HG03460 (cell line): ENCODE measurements around the gene CHAF1A.

Experiments used
- ATAC-seq: cut with Tn5 transposase; IDR thresholded peaks from one replicate; pipeline ENCODE4 v1.9.1; 2021; ENCODE audit not compliant: unreplicated experiment

The CHAF1A gene

GRCh38 chr19:4400135-4400936, 2.1 kb upstream of the CHAF1A start, which contains the start of gene SH3GL1:
SH3GL1 (minus strand) TSS chr19:4400547; CDS start chr19:4400368, 179 bp downstream.
- peak; percentile 47 for ATAC-seq

GRCh38 chr19:4401769-4402170, 670 bp upstream of the CHAF1A start:
- ATAC-seq, result no peak

DNA sequence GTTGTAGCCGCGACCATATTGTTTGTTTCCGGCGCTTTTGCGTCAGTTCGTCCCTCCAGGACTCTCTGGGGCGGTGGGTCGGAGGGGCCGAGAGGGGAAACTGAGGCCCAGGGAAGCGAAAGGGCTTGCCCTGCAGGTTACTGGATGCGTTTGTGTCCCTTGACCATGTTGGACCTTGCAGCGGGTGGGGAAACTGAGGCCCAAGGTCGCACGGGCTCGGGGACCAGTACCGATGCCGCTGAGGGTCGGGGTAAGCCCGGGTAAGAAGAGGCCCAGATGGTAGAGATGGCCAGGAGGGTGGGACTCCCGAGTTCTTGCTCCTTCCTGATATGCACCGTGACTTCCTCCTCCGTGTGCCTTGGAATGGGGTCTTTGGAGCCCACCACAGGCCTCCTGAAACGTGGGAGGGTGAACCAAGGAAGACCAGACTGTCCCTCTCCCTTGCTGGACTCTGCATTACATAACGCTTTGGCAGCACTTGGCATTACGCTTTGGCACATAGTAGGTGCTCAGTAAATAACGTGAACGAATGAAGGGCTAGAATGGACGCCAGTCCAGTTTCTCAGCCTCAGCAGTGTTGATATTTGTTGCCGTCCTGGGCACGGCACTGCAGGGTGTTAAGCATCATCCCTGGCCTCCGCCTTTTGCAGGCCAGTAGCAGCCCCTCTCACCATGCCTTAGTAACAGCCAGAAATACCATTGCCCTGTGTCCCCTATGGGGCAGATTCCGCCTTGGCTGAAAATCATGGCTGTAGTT, 743 bp downstream of the CHAF1A start:
- ATAC-seq, result no peak

GRCh38 chr19:4405977-4406376, 3.5 kb downstream of the CHAF1A start:
- no peak for ATAC-seq

DNA sequence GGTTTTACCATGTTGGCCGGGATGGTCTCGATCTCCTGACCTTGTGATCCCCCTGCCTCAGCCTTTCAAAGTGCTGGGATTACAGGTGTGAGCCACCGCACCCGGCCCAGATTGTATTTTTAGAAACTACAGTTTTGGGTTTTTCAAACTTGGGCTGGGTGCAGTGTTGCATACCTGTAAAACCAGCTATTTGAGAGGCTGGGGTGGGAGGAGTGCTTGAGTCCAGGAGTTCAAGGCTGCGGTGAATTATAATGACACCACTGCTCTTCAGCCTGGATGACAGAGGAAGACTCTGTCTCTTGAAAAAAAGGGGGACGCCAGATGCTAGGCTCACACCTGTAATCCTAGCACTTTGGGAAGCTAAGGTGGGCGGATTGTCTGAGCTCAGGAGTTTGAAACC, 4.2 kb downstream of the CHAF1A start:
- no peak for ATAC-seq

- no peak for ATAC-seq
These were observed 6.9 kb downstream of the CHAF1A start for GRCh38 chr19:4409123-4409933.

DNA sequence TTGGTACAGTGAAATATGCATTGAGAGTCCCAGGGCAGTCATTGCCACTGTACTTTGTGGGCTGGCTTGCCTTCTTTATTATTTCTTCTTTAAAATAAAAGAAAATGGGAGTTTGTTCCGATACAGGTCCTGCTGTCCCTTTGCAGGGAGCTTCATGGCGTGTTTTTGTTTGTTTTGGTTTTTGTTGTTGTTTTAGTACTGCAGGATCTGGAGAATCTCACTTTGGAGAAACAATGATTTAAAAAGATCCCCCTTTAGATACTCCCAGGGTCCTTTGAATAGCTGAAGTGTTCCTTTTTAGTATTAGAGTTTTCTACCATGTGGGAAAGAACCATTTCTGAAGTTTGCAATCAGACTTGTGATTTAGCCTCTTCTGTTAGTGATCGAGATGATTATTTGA, 11.1 kb downstream of the CHAF1A start:
- ATAC-seq, result no peak

DNA sequence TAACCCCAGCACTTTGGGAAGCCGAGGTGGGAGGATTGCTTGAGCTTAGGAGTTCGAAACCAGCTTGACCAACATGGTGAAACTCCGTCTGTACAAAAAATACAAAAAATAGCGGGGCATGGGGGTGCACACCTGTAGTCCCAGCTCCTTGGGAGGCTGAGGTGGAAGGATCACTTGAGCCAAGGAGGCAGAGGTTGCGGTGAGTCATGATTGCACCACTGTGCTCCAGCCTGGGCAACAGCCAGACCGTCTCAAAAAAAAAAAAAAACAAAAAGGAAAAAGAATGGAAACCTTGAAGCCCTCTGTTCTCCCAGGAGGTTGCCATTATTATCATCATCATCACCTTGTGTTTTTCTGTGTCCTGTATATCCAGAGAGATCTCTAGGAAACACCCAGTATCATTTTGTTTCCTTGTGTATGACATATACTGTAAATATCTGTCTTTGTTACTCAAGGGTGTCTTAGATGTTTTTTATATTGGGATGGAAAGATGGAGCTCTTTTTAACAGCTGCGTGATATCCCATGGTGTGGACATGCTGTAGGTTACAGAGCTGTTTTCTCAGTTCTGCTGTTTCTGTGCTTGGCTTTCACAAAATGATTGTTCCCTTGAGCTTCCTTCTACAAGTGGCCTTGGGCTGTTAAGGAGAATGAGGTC, 11.8 kb downstream of the CHAF1A start:
- ATAC-seq, result no peak

GRCh38 chr19:4414800-4415321, 12.4 kb downstream of the CHAF1A start:
- ATAC-seq, result no peak

- no peak for ATAC-seq
These were observed 12.9 kb downstream of the CHAF1A start for GRCh38 chr19:4415352-4415751.

DNA sequence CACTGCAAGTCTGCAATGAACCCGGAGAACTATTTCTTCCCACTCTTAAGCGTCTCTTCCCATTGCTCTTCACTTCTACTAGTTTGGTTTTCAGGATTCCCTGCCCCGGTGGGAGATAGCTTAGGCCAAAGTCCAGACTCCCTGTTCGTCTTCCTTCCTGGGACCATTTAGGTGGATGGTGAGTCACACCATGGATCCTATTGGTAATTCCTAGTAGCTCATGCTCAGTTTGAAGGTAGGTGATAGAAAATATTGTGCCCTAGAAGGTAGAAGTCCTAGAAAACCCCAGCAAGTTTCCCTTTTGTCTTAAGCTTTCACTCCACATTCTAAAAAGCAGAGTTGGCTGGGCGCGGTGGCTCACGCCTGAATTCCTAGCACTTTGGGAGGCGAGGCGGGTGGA, 13.8 kb downstream of the CHAF1A start:
- ATAC-seq, result no peak

DNA sequence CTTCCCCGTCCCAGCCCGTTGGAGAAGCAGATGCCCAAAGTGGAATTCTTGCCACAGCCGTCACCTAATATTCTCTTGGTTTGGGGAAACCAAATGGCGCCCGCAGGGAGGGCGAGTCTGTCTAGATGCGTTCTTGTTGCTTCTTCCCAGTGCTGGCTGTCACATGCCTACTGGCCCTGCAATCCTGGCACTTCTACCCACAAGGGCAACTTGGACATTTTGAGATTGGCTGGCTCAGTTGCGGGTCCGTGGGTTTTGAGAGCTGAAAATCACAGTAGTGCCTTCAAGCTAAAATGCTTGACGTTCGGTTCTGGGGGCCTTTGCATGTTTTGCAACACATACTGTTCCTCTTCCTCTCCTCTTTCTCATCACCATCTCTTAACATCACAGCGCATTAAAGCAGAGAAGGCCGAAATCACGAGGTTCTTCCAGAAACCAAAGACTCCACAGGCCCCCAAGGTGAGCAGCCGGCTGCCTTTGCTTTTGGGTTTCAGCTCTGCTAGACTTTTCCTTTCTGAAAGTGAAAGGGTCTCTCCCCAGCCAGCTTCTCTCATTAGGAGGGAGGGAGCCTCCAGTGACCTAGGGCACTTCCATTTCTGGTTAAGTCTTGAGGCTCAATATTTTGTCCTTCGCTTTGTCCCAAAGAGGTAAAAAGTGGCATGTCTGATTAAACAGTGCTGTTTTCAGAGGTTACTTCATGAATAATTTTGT, 21.1 kb downstream of the CHAF1A start:
- ATAC-seq, result no peak

DNA sequence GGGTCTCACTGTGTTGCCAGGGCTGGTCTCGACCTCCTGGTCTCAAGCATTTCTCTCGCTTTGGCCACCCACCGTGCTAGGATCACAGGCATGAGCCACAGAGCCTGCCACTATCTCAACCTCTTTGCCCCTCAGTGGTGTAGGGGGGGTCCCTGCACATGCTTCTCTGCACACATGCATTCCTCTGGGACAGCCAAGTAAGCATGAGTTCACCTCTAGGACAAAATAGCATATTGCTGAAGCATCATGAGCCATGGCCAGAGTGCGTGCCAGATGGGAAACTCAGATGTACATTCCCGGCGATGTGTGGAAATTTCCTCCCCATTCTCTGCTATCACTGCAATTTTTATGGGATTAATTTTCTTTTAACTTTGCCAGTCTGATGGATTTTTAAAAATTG, 23.1 kb downstream of the CHAF1A start:
- no peak for ATAC-seq

DNA sequence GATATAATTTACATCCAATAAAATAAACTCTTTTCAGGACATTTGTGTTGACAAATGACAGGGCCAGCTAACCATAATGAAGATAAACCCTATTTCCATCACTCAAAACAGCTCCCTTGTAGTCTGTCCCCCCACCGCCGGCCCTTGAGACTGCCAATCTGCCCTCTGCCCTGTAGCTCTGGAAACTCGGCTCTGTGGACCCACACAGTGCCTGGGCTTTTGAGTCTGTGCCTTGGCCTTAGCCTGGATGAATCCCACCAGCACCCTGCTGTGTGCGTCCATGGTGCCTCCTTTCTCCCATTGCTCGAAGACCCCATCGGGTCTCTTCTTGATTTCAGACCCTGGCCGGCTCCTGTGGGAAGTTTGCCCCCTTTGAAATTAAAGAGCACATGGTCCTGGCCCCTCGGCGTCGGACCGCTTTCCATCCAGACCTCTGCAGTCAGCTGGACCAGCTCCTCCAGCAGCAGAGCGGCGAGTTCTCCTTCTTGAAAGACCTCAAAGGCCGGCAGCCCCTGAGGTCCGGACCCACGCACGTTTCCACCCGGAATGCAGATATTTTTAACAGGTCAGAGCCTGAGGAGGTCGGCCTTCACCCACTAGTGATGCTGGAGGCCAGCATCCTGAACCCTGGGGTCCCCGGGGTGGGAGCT, 26.0 kb downstream of the CHAF1A start:
- ATAC-seq, result no peak

DNA sequence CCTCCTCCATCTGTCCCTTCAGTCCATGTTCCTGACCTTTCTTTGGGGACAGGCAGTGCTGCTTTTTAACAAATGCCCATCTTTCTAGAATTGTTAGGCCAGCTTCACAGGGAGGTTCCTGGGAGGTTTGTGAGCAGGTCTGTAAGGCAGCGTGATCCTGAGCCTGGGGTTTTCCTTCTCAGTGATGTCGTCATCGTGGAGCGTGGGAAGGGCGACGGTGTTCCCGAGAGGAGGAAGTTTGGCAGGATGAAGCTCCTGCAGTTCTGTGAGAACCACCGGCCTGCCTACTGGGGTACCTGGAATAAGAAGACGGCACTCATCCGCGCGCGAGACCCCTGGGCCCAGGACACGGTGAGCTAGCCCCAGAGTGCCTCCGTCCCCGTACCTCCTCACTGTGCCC, 26.8 kb downstream of the CHAF1A start:
- ATAC-seq, result no peak

DNA sequence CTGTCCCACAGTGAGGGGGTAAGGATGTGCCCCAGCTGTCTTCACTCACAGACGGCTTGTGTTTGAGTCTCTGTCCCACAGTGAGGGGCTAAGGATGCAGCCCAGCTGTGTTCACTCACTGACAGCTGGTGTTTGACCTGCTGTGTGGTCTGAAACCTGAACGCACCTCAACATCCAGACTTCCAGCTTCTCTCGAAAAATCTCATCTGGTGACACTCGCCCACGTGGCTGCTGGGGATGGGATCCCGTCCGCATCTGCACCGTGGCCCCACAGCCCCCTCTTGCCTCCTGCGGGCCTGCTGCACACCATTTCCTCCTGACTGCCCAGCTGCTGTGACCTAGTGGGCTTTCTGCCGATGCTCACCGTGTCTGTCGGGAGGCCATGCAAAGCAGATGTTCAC, 27.3 kb downstream of the CHAF1A start:
- no peak for ATAC-seq

DNA sequence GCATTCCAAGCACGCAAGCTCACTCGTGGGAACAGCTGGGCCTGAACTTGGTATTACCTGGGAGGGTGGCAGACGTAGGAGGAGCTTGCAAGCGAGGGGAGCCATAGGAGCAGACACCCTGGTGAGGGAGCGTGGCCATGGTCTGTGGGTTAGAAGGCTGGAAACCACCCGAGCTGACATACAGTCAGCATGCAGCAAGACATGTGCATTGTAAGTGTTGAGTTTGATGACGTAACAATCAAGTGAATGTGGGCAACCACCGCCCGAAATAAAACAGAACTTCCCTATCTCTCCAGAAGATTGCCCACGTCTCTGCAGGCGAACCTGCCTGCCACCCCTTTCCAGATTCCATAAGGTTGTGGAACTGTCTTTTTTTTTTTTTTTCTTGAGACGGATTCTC, 28.3 kb downstream of the CHAF1A start:
- ATAC-seq, result no peak

GRCh38 chr19:4431296-4431695, 28.9 kb downstream of the CHAF1A start:
- no peak for ATAC-seq

DNA sequence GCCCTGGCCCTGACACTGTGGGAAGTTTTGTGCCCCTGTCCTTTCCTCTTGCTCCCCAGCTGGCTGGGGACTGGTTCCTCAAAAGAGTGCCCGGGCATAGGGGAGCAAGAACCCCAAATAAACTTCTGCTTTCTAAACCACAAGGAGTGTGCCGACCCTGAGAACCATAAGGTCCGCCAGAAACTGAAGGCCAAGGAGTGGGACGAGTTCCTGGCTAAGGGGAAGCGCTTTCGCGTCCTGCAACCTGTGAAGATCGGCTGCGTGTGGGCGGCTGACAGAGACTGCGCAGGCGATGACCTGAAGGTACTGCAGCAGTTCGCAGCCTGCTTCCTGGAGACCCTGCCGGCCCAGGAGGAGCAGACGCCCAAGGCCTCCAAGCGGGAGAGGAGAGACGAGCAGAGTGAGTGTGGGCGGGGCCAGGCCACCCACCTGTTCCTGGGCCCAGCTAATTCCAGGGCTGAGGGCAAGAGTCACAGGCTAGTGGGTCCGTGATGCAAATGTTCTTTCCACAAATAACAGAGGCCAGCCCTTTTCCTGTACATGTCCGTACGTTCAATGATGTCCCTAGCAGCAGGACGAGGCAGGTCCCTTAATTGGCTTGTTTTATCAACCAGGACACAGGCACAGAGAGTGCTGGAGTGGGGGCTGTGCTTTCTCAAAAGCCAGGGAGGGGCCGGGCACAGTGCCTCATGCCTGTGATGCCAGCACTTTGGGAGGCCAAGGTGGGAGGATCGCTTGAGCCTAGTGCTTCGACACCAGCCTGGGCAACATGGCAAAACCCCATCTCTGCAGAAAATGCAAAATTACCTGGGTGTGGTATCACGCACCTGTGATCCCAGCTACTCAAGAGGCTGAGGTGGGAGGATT, 29.6 kb downstream of the CHAF1A start:
- no peak for ATAC-seq
